ENCODE measurements around the gene ARPP19.
"Not testable (repeated sequence)": the region's sequence is repeated elsewhere in the genome, so short reads cannot be mapped to it uniquely, and the experiment has no call there.

ARPP19 gene

DNA sequence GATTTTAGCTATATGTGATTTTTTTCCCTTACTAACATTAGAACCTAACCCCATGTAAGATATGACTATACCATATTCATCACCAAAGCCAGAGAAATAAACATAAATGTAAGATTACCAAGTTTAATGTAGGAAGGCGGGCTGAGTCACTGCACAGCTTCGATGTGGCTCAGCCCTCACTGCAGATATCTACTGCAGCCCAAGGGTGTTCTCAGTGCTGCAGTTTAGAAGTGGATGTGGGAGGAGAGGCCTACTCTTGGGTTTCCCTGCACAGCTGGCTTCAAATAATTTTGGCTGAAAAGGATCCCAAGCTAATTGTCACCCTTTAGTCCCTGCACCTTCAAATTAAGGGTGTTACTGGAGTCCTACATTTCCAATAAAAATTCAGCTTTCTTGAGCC is 9.3 kb downstream of the ARPP19 start:
- H3K4me1 Mint-ChIP-seq (ENCODE audit: low read depth): peaks cover 70% of the 10 kb centered on the region
- H3K27ac Mint-ChIP-seq: peak overlapping the region; percentile 90
- peaks cover 67% of the 10 kb centered on the region for H3K36me3 Mint-ChIP-seq (ENCODE audit: low read depth)
- no peaks in the 10 kb centered on the region for H3K27me3 Mint-ChIP-seq
- H3K4me3 Mint-ChIP-seq: peak overlapping the region; percentile 47
- H3K9me3 Mint-ChIP-seq: no peaks in the 10 kb centered on the region

DNA sequence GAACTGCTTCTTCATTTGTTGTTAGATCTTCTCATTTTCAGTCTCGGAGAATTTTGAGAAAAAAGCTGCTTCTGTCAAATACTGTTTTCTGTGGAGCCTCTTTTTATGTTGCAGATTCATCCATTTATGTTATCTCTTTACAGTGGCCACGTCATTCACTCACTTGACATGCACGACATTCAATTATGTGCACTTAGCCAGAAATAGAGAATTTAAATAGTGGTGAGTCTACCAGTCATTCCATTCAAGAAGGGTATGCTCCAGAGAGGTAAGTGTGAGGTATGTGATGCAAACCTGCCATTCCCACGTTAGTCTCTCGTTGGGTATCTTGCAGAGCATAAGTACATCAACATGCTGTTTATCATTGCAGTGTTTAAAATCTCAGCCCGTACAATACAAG is 9.8 kb downstream of the ARPP19 start:
- Mint-ChIP-seq H3K9me3 (no peaks in the 10 kb centered on the region), H3K27me3 (no peaks in the 10 kb centered on the region), H3K36me3 (ENCODE audit: low read depth) (peaks cover 69% of the 10 kb centered on the region), H3K27ac (peak overlapping the region; percentile 90), H3K4me1 (ENCODE audit: low read depth) (peaks cover 64% of the 10 kb centered on the region), H3K4me3 (peak overlapping the region; percentile 47)

DNA sequence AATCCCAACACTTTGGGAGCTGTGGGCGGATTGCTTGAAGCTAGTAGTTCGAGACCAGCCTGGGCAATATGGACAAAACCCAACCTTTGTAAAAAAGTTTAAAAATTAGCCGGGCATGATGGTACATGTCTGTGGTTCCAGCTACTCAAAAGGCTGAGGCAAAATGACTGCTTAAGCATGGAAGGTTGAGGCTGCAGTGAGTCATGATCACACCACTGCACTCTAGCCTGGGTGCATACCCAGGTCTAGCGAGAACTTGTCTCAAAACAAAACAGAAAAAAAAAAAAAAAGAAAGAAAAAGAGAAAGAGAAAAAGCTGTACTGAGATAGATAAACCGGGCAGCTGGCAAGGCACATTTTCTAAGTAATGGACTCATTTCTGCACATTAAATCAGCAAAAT is 10.6 kb downstream of the ARPP19 start:
- Mint-ChIP-seq H3K27ac (peak overlapping the region; percentile 85), H3K36me3 (ENCODE audit: low read depth) (peaks cover 68% of the 10 kb centered on the region), H3K4me1 (ENCODE audit: low read depth) (peaks cover 57% of the 10 kb centered on the region)

DNA sequence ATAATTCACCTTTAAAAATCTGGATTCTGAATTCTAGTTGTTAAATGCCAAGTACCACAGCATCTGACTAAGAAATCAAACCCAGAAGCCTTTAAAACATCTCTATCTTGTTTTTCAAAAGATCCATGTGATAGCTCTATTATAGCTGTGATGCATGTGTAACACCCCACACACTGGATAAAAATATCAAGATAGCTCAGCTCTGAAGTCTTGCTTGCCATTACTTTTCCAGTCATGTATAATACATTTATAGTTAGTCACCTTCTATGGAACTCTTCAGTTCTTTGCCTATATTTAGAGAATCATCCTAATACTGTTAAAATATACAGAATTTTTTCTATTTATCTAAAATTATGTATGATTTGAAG is 11.6 kb downstream of the ARPP19 start:
- peaks cover 61% of the 10 kb centered on the region for H3K36me3 Mint-ChIP-seq (ENCODE audit: low read depth)
- H3K9me3 Mint-ChIP-seq: no peaks in the 10 kb centered on the region
- H3K27ac Mint-ChIP-seq: no peak overlapping the region
- no peaks in the 10 kb centered on the region for H3K27me3 Mint-ChIP-seq
- peaks cover 48% of the 10 kb centered on the region for H3K4me1 Mint-ChIP-seq (ENCODE audit: low read depth)
- no peak overlapping the region for H3K4me3 Mint-ChIP-seq

More for the DNA sequence above, 10.6 kb downstream of the ARPP19 start:
- peak overlapping the region; percentile 53 for H3K4me3 Mint-ChIP-seq
- H3K27me3 Mint-ChIP-seq: no peaks in the 10 kb centered on the region
- no peaks in the 10 kb centered on the region for H3K9me3 Mint-ChIP-seq

DNA sequence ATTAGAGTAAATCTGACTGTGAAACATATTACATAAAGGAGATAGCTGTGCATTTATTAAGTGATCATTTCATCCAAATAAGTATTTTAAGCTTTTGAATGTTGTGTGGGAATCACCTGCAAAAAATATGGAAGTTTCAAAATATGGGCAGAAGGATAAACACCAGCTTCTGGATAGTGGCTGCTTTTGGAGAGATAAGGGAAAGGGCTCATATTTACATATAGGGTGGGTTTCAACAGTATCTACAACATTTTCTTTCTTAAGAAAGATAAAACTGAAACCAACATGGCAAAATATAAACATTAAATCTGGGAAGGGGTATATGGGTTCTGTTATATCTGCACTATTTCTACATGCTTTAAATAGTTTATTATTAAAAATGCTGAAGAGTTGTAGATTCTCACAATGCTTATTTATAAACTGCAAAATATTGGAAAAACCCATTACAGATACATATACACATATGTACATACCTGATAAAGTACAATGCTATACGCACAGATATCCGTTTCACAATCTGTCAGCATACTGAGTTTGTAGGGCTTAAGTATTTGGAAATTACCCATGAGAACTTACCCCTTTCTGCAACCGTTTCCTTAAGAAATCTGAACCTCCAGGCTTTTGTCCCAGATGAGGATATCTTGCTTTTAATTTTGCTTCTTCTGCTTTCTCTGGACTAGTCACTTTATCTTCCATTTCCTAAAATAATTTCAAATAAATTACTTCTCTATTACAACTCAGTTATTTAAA is 12.1 kb downstream of the ARPP19 start:
- H3K4me1 Mint-ChIP-seq (ENCODE audit: low read depth): peaks cover 42% of the 10 kb centered on the region
- H3K27ac Mint-ChIP-seq: no peak overlapping the region
- no peak overlapping the region for H3K4me3 Mint-ChIP-seq
- H3K9me3 Mint-ChIP-seq: no peaks in the 10 kb centered on the region
- peaks cover 64% of the 10 kb centered on the region for H3K36me3 Mint-ChIP-seq (ENCODE audit: low read depth)
- no peaks in the 10 kb centered on the region for H3K27me3 Mint-ChIP-seq

DNA sequence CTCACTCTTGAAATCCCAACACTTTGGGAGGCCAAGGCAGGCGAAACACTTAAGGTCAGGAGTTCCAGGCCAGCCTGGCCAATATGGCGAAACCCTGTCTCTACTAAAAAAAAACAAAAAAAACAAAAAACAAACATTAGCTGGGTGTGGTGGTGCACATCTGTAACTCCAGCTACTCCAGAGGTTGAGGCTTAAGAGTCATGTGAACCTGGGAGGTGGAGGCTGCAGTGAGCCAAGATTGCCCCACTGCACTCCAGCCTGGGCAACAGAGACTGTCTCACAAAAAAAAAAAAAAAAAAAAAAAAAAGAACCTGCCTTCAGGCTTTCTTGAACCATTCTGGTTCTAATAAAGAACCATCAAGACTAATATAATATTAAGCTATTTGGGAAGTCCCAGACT is 16.5 kb downstream of the ARPP19 start:
- peaks cover 9% of the 10 kb centered on the region for H3K4me1 Mint-ChIP-seq (ENCODE audit: low read depth)
- H3K27me3 Mint-ChIP-seq: no peaks in the 10 kb centered on the region
- no peak overlapping the region for H3K27ac Mint-ChIP-seq
- no peak overlapping the region for H3K4me3 Mint-ChIP-seq
- H3K9me3 Mint-ChIP-seq: no peaks in the 10 kb centered on the region
- H3K36me3 Mint-ChIP-seq (ENCODE audit: low read depth): peaks cover 75% of the 10 kb centered on the region

DNA sequence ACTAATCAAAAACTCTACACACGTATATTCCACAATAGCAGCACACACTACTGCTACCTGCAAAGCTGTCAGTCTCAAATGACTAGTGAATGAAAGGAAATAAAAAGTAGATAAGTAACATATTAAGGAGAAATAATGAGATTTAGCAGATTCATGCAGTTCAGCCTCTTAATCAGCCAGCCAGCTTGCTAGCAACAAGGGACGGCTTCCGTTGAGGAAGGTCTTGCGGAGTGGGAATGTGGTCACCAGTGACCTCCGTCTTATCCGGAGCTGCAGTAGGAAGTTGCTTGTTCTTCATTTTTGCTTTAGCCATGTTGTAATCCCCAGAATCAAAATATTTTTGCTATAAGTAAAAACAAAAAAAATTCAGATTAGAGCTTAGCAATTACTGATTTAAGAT is 17.1 kb downstream of the ARPP19 start:
- no peak overlapping the region for H3K4me3 Mint-ChIP-seq
- peaks cover 76% of the 10 kb centered on the region for H3K36me3 Mint-ChIP-seq (ENCODE audit: low read depth)
- H3K27me3 Mint-ChIP-seq: no peaks in the 10 kb centered on the region
- peaks cover 2% of the 10 kb centered on the region for H3K9me3 Mint-ChIP-seq
- no peak overlapping the region for H3K27ac Mint-ChIP-seq
- H3K4me1 Mint-ChIP-seq (ENCODE audit: low read depth): peaks cover 7% of the 10 kb centered on the region

DNA sequence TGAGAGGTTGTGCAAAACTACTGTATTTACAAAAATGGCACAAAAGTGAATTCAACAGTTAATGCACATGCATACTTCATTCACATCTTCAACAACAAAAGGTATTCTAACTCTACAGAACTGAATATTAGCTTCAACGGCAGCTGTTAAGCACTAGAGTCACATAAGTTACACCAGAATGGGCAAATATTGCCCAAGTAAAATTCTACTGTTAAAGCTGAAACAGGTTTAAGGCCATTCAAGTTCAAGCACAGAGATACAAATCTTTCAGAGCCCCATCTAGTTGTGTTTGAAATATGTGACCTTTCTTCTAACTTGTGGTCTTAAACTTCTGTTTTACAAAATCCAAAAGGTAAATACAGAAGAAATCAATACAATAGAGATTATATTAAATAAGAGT is 17.6 kb downstream of the ARPP19 start:
- H3K9me3 Mint-ChIP-seq; H3K27me3 Mint-ChIP-seq; H3K4me3 Mint-ChIP-seq; H3K27ac Mint-ChIP-seq; H3K4me1 Mint-ChIP-seq (ENCODE audit: low read depth): not testable (repeated sequence)
- peaks cover 76% of the 10 kb centered on the region for H3K36me3 Mint-ChIP-seq (ENCODE audit: low read depth)

DNA sequence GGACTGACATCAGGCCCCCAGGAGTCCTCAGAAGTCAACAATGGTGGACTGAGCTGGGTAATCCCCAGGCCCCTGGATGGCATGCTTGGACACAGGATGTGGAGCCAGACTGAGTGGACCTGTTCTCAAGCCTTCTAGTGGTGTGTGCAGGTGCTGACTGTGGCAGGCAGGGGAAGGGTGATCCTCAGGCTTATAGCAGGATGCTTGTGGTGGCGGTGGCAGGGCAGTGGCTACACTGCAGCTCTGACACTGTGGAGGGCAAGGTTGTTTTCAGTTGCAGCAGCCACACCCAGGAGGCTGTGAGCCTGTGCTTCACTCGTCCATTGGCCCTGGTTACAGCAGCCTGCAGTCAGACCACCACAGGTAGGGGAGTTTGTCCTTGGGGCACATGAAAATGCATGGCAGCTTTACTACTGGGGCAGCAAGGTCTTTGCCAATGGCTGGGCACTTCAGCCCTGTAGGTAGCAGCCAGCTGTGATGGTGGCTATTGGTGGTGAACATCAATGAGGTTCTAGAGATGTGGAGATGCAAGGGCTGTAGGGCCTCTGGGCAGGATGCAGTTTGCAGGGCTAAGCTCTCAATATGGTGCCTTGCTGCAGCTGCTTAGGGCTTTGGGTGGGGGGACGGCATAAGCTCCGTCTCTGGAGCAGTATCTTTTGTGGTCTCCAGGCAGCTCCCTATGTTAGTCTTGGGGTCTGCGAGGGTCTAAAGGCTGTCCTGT is 22.6 kb downstream of the ARPP19 start:
- H3K4me1 Mint-ChIP-seq (ENCODE audit: low read depth): peaks cover 6% of the 10 kb centered on the region
- no peak overlapping the region for H3K4me3 Mint-ChIP-seq
- H3K27me3 Mint-ChIP-seq: no peaks in the 10 kb centered on the region
- peaks cover 4% of the 10 kb centered on the region for H3K9me3 Mint-ChIP-seq
- H3K36me3 Mint-ChIP-seq (ENCODE audit: low read depth): peaks cover 57% of the 10 kb centered on the region
- H3K27ac Mint-ChIP-seq: no peak overlapping the region

DNA sequence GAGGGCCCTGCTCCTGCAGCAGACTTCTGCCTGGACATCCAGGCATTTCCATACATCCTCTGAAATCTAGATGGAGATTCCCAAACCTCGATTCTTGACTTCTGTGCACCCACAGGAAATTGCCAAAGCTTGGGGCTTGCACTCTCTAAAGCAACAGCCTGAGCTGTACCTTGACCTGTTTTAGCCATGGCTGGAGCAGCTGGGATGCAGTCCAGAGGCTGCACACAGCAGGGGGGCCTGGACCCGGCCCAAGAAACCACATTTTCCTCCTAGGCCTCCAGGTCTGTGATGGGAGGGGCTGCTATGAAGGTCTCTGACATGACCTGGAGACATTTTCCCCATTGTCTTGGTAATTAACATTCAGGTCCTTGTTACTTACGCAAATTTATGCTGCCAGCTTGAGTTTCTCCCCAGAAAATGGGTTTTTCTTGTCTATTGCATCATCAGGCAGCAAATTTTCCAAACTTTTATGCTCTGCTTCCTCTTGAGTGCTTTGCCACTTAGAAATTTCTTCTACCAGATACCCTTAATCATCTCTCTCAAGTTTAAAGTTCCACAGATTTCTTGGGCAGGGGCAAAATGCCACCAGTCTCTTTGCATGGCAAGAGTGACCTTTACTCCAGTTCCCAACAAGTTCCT is 28.3 kb downstream of the ARPP19 start:
- H3K36me3 Mint-ChIP-seq (ENCODE audit: low read depth): peaks cover 13% of the 10 kb centered on the region
- H3K27ac Mint-ChIP-seq: no peak overlapping the region
- H3K27me3 Mint-ChIP-seq: peaks cover 6% of the 10 kb centered on the region
- H3K4me3 Mint-ChIP-seq: no peak overlapping the region
- no peaks in the 10 kb centered on the region for H3K9me3 Mint-ChIP-seq
- peaks cover under 1% of the 10 kb centered on the region for H3K4me1 Mint-ChIP-seq (ENCODE audit: low read depth)

DNA sequence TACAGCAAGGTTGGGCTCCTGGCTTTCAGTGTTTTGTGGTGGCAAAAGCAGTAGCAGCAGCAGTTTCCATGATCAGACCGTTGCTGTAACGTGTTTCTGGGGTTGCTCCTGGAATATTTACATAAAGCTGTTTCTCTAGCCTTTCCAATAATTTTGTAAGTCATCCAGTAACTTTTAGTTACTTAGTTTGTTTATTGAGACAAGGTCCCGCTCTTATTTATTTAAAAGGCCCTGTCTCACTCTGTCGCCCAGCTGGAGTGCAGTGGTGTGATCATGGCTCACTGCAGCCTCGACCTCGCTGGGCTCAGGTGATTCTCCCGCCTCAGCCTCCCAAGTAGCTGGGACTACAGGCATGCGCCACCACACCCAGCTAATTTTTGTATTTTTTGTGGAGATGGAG is 31.4 kb downstream of the ARPP19 start:
- peaks cover 6% of the 10 kb centered on the region for H3K27me3 Mint-ChIP-seq
- peaks cover 6% of the 10 kb centered on the region for H3K4me1 Mint-ChIP-seq (ENCODE audit: low read depth)

DNA sequence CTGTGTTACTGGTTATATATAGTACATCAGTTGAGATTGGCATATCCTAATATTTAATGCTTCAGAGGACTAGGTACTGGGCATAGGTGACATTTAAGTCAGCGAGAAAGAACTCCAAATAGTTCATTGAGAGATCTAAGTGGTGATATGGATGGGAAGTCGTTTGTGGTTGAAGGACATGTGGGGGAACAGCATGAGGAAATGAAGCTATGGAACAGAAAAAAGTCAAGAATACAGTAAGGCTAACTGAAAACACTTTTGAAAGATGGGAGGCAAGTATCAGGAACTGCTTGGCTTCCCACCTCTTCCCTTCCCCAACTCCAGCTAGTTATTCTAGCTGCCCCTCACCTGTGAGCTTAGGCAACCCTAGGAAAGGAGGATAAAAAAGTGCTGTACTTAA is 36.4 kb downstream of the ARPP19 start:
- H3K36me3 Mint-ChIP-seq (ENCODE audit: low read depth): no peaks in the 10 kb centered on the region
- H3K27ac Mint-ChIP-seq: no peak overlapping the region
- H3K4me1 Mint-ChIP-seq (ENCODE audit: low read depth): peaks cover 19% of the 10 kb centered on the region
- no peak overlapping the region for H3K4me3 Mint-ChIP-seq
- no peaks in the 10 kb centered on the region for H3K9me3 Mint-ChIP-seq
- peaks cover 15% of the 10 kb centered on the region for H3K27me3 Mint-ChIP-seq

More for the DNA sequence above, 31.4 kb downstream of the ARPP19 start:
- peaks cover 4% of the 10 kb centered on the region for H3K36me3 Mint-ChIP-seq (ENCODE audit: low read depth)
- H3K9me3 Mint-ChIP-seq: no peaks in the 10 kb centered on the region
- no peak overlapping the region for H3K27ac Mint-ChIP-seq
- no peak overlapping the region for H3K4me3 Mint-ChIP-seq

DNA sequence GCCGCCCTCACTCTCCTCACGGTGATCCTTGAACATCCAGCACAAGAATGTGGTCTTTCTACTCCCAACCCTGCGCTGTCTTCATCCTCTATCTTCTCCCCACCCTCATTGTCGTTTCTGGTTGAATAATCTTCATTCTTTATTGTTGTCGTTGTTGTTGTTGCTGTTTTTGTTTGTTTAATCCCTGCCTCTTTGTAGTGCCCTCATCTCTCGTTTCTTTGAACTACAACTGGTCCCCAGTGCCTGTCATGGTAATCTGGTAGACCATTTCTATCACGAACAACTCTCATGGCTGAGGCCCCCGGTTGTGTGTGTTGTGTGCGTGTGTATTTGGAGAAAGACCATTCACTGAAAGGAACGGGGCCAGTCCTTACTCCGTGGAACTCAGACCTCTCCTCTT is 38.9 kb downstream of the ARPP19 start:
- no peaks in the 10 kb centered on the region for H3K36me3 Mint-ChIP-seq (ENCODE audit: low read depth)
- peak overlapping the region; percentile 79 for H3K4me3 Mint-ChIP-seq
- H3K27ac Mint-ChIP-seq: peak overlapping the region; percentile 69
- H3K27me3 Mint-ChIP-seq: peaks cover 12% of the 10 kb centered on the region
- peaks cover 23% of the 10 kb centered on the region for H3K4me1 Mint-ChIP-seq (ENCODE audit: low read depth)
- no peaks in the 10 kb centered on the region for H3K9me3 Mint-ChIP-seq

DNA sequence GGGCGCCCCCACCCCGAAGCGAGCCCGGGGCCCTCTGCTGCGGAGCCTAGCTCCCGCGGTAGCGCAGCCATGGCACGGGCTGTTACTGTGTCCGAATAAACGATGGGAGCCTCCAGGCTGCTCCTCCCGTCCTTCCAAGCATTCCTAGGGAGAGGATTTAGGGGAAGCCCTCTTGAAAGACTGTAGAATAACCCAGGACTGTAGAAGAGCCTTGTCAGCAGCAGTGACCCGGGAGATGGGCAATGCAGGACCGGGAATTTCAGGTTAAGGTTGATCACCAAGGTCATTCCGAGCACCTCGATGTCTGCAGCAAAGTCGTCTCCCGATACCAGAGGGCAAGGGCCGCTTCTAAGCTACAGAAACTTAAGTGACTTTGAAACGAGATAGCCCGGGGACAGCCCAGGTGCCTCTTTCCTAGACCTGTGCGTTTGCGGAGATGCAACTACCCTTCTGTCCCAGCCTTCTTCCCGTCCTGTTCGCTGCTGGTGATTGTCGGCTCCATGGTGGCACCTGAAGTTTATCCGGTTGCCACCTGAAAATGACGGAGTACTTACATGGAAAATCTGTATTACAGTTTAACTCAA is 39.4 kb downstream of the ARPP19 start:
- no peaks in the 10 kb centered on the region for H3K36me3 Mint-ChIP-seq (ENCODE audit: low read depth)
- H3K4me3 Mint-ChIP-seq: peak overlapping the region; percentile 79
- H3K4me1 Mint-ChIP-seq (ENCODE audit: low read depth): peaks cover 23% of the 10 kb centered on the region
- H3K9me3 Mint-ChIP-seq: no peaks in the 10 kb centered on the region
- peaks cover 12% of the 10 kb centered on the region for H3K27me3 Mint-ChIP-seq
- H3K27ac Mint-ChIP-seq: peak overlapping the region; percentile 69

Measured in stimulated activated naive CD8-positive, alpha-beta T cell treated with anti-CD3 and anti-CD28 coated beads, Interleukin-15, Interleukin-2, amounts not matched to agents 100 ng/mL and 50 ng/mL, for 24 hours (primary cell).